ENCODE results near the gene AIPL1. TPM values are rescaled to one million over a fixed set of nuclear protein-coding genes. Genes with fewer than 3 reads are reported as not detected.

The AIPL1 gene
- total RNA-seq, 2 donors from 2014 or later, result not detected

DNA sequence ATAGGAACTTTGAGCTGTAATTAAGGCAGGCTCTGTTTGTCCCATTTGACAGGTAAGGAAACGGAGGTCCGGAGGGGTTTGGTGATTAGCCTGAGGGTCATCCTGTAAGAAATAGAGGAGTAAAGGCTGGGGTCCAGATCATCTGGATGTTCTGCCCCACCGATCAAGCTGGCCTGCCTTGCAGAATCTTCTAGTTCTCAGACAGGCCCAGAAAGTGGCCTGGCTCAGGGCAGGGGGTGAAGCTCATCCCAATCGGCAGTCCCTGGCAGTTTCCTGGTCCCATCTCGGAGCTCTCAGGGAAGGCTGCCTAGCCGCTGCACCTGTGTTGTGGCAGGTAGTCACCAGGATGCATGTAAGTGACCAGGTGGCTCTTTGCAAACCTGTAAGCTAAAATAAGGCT is 13.6 kb upstream of the AIPL1 start:
- no peak overlapping the region for H3K27ac ChIP-seq
- TF ChIP-seq, protein P1, sequence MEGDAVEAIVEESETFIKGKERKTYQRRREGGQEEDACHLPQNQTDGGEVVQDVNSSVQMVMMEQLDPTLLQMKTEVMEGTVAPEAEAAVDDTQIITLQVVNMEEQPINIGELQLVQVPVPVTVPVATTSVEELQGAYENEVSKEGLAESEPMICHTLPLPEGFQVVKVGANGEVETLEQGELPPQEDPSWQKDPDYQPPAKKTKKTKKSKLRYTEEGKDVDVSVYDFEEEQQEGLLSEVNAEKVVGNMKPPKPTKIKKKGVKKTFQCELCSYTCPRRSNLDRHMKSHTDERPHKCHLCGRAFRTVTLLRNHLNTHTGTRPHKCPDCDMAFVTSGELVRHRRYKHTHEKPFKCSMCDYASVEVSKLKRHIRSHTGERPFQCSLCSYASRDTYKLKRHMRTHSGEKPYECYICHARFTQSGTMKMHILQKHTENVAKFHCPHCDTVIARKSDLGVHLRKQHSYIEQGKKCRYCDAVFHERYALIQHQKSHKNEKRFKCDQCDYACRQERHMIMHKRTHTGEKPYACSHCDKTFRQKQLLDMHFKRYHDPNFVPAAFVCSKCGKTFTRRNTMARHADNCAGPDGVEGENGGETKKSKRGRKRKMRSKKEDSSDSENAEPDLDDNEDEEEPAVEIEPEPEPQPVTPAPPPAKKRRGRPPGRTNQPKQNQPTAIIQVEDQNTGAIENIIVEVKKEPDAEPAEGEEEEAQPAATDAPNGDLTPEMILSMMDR (IDR thresholded peaks at IDR 0.05), result no peak
- no peaks in the 10 kb centered on the region for H3K9me3 ChIP-seq

DNA sequence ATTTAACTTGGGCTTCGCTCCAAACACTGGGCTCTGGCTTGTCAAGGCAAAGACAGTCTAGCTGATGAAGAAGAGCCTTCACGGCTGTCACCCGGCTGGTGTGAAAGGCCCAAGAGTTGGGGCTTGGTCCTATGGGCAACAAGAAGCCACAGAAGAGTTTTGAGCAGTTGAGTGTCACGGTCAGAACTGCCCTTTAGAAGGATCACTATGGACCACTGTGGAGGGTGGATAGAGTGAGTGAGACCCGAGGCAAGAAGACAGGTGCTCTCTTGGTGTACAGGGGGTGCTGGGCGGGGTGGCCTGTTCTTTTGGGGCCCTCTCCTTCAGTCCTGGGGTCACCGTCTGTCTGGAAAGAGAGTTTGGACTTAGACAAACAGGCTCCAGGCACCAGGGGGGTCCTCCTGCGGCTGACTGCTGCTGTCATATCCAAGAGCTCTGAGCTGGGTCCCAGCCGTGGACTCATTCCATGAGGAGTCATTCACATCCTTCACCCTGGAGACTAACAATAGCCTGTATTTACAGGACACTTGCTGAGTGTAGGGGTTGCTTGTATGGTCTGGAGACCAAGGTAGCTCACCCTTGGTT is 11.7 kb upstream of the AIPL1 start:
- no peaks in the 10 kb centered on the region for H3K9me3 ChIP-seq
- TF ChIP-seq, protein P1 (IDR thresholded peaks at IDR 0.05), result no peak
- H3K4me1 ChIP-seq (ENCODE audit: control insufficient read depth in 1 of 2, low read depth in 2 of 2), result peaks cover 0 to 16% of the 10 kb centered on the region in 2 donors
- H3K36me3 ChIP-seq, result no peaks in the 10 kb centered on the region
- no peak overlapping the region for H3K4me3 ChIP-seq
- H3K27me3 ChIP-seq (replicated peaks; ENCODE audit: insufficient read depth), result no peaks in the 10 kb centered on the region
- DNase-seq (ENCODE audit: low spot score) (no peak), ATAC-seq (ENCODE audit: insufficient number of reproducible peaks, low FRiP score, low read depth) (no peak)
- no peak overlapping the region for H3K27ac ChIP-seq

More for the DNA sequence above, 13.6 kb upstream of the AIPL1 start:
- H3K4me1 ChIP-seq (ENCODE audit: control insufficient read depth in 1 of 2, low read depth in 2 of 2), result peaks cover 0 to 12% of the 10 kb centered on the region in 2 donors
- H3K4me3 ChIP-seq, result no peak overlapping the region
- DNase-seq (ENCODE audit: low spot score), result no peak
- ATAC-seq (ENCODE audit: insufficient number of reproducible peaks, low FRiP score, low read depth), result no peak
- no peaks in the 10 kb centered on the region for H3K27me3 ChIP-seq (replicated peaks; ENCODE audit: insufficient read depth)
- no peaks in the 10 kb centered on the region for H3K36me3 ChIP-seq

DNA sequence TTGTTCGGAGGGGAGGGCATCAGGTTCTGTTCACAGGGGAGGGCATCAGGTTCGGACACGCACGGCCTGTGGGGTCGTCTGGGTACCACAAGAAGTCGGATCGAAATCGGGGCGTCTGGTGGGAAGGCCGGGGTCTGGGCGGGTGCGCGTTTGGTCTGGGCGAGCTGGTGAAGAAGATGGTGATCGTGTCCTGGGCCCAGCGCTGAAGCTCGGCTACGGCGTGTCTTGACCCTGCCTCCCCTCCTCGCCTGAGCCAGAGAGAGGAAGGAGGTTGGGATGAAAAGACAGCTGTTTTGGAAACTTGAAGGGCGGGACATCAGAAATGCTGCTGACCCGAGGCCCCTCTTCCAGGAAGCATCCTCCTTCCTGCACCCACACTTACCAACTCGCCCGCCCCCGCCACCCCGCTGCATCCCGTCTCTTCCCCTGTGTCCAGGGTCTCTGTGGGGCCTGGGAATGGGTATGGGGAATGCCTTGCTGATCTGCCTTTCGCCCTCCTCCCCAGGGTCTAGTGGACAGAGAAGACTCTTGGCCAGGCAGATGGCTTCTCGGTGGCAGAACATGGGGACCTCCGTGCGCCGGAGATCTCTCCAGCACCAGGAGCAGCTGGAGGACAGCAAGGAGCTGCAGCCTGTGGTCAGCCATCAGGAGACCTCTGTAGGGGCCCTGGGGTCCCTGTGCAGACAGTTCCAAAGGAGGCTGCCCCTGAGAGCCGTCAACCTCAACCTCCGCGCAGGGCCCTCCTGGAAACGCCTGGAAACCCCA is 9.8 kb upstream of the AIPL1 start:
- no peak for ATAC-seq (ENCODE audit: insufficient number of reproducible peaks, low FRiP score, low read depth)
- TF ChIP-seq, protein P1 (IDR thresholded peaks at IDR 0.05), result no peak

DNA sequence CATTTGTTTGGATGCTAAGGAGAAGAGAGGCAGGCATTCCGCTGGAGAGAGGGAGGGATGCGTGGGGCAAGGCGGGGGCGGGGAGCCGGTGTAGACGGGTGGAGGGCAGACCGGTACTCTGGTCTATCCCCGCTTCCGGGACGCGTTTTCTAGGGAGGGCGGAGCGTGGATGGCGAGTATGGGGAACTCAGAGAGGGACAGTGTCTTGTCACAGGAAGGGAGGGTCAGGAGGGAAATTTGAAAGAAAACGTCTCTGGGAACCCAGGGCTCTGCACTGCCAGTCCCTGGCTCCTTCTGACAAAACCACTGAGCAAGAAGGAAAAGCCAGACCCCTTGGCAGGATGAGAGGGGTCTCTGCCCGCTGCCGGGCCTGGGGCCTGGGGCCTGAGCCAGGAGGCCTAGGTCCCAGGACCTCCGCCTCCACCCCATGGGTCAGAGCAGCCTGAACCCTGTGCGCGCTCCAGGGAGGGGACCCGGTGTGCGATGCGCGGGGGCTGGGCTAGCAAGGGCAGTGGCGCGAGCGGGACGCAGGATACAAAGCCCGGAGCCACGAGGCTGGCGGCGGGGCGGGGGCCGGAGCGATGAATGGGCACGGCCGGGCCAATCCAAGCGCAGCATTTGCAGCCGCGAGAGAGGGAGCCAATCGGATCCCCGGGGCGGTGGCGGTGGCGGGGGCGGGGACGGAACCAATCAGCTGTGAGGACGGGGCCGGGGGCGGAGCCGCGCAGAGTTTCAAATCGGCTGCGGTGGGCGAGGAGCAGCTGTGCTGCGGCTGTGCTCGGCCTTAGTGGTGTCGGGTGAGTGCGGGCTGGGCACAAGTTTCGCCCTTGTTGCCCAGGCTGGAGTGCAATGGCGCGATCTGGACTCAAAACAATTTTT is 9.0 kb upstream of the AIPL1 start, which contains the start of gene PIMREG:
Gene PIMREG (plus strand): TSS at position 764 of the 879 bp plus-strand sequence. CDS start 656 bp downstream, outside the sequence.
- Histone ChIP-seq H3K4me1 (ENCODE audit: control insufficient read depth in 1 of 2, low read depth in 2 of 2) (peaks cover 0 to 16% of the 10 kb centered on the region in 2 donors), H3K9me3 (no peaks in the 10 kb centered on the region), H3K4me3 (peak within 1 kb of the TSS; percentile 76), H3K27me3 (replicated peaks; ENCODE audit: insufficient read depth) (no peaks in the 10 kb centered on the region), H3K27ac (peak within 1 kb of the TSS in 1 of 2 donors; percentile 37), H3K36me3 (no peaks in the 10 kb centered on the region)
- DNase-seq (ENCODE audit: low spot score) (peak; percentile 86), ATAC-seq (ENCODE audit: insufficient number of reproducible peaks, low FRiP score, low read depth) (peak; percentile 96)
- TF ChIP-seq, protein P1 (IDR thresholded peaks at IDR 0.05), result no peak

More for the DNA sequence above, 9.8 kb upstream of the AIPL1 start:
- H3K36me3 ChIP-seq, result no peaks in the 10 kb centered on the region
- peaks cover 0 to 16% of the 10 kb centered on the region in 2 donors for H3K4me1 ChIP-seq (ENCODE audit: control insufficient read depth in 1 of 2, low read depth in 2 of 2)
- H3K27ac ChIP-seq, result no peak overlapping the region
- H3K9me3 ChIP-seq, result no peaks in the 10 kb centered on the region
- H3K4me3 ChIP-seq, result peak overlapping the region; percentile 76
- no peak for DNase-seq (ENCODE audit: low spot score)
- no peaks in the 10 kb centered on the region for H3K27me3 ChIP-seq (replicated peaks; ENCODE audit: insufficient read depth)

Data from thoracic aorta (tissue), 2 donors.